ENCODE data around the gene HAUS7.

Gene HAUS7

GRCh38 chrX:153446636-153446936 lies 23.8 kb downstream of the HAUS7 start:
- no peak for DNase-seq (ENCODE audit: low spot score)
- Histone ChIP-seq H3K27ac (no peak overlapping the region), H3K4me3 (no peak overlapping the region)
- no peak for TF ChIP-seq CTCF (IDR thresholded peaks at IDR 0.05)

DNA sequence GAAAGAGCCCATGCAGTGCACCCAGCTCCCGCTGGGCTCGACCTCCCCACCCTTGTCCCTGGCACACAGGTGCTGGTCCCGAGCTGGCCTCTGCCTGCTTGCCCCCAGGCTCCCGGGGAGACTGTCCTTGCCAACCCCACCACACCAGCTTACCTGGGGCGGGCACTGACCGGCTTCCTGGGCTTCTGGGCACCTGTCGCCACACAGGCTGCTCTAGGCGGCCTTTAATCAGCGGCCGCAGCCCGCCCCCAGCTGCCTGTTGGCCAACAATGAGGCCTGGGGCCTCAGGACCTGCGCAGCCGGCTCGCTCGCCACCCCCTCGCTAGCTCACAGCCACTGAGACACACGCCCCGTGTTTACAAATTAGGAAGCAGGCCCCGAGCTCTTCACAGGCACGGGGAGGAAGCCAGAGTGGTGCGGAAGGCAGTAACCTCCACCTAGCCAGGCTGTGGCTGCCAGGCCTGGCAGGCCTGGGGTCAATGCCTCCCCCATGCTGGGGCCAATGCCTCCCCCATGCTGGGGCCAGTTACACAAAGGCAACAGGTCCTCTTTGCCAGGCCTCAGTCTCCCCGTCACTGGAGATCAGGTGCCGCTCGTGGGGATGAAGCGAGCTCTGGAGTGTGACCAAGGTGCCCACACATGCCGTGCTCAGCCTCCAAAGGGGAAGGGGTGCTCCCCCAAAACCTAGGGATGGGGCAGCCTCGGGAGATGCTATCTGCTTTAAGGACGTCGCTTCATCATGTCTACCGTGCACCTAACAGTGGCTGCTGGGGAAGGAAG lies 24.3 kb downstream of the HAUS7 start, which contains the start of gene TREX2:
TSS of gene TREX2 (minus strand) at position 201 of the 780 bp plus-strand sequence. CDS start 626 bp downstream, outside the sequence.
- H3K4me3 ChIP-seq = no peak within 1 kb of the TSS
- no peak for TF ChIP-seq CTCF (IDR thresholded peaks at IDR 0.05)
- H3K27ac ChIP-seq = no peak within 1 kb of the TSS
- DNase-seq (ENCODE audit: low spot score) = no peak

GRCh38 chrX:153445106-153445855 lies 25.1 kb downstream of the HAUS7 start:
- no peak overlapping the region for H3K4me3 ChIP-seq
- no peak overlapping the region for H3K27ac ChIP-seq
- no peak for TF ChIP-seq CTCF (IDR thresholded peaks at IDR 0.05)
- no peak for DNase-seq (ENCODE audit: low spot score)

DNA sequence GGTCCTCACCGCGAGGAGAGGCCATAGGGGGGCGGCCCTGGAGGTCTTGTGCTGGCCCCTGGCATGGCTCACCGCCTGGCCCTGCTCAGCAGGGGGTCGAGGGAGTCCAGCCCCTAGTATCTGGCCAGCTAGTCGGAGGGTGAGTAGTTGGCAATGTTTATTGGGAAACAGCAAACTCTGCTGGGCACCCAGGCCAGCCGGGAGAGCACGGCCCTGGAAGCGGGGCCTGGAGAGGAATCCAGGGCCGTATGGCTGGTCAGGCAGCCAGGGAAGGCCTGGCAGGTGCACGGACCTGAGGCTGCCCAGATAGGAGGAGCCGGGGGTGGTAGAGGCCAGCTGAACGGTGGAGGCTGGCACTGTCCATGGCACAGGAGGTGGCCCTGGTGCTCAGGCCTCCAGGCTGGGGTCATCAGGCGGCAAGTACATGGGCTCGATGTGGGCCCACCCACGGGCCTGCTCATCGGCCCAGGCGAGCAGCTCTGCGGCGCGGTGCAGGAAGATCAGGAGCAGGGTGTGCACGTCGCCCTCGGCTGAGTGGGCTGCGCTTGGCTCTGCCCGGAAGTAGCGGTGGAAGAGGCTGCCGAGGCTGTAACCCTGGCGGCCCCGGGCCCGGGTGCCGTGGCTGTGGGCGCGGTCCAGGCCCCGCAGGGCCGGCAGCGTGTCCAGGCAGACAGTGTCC lies 25.9 kb downstream of the HAUS7 start:
- H3K4me3 ChIP-seq = no peak overlapping the region
- H3K27ac ChIP-seq = no peak overlapping the region
- no peak for DNase-seq (ENCODE audit: low spot score)

DNA sequence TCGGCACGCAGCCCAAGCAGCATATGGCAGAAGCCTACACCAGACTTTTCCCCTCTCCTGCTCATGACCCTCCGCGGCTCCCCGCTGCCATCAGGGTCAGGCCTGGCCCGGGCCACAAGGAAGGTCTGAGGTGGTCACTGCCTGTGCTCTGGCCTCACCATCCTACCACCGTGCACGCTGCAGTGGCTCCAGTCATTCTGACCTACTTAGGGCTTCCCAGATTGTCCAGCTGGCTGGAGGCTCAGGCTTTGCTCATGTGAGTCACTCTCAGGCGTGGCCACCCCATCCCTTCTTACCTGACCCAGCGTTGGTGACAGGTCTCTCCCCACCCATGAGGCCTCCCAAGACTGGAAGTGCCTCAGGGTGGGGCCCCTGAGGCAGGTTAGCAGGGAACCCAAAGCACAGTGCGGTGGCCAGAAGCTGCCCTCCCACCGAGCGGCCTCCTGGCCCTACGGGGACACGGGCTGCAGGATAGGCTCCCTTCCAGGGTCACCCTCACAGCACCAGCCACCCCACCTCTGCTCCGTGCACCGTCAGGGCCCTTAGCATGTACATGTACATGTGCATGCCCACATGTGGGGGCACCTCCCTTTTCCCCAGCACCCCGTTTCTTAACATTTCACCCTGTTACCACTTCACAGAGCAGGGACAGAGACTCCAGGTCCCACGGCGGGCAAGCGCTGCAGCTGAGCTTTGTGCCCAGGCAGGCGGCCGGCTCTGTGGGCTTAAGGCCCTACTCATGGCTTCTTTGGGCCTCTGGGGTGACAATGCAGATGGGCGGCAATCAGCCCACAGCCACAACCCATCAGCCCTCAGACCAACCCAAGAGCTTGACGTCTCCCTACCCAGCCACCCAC lies 26.7 kb downstream of the HAUS7 start:
- DNase-seq (ENCODE audit: low spot score) = no peak
- TF ChIP-seq CTCF (IDR thresholded peaks at IDR 0.05) = no peak
- no peak overlapping the region for H3K27ac ChIP-seq
- H3K4me3 ChIP-seq = no peak overlapping the region

More for the DNA sequence above, 25.9 kb downstream of the HAUS7 start:
- TF ChIP-seq CTCF (IDR thresholded peaks at IDR 0.05) = no peak

GRCh38 chrX:153442463-153442862 lies 27.9 kb downstream of the HAUS7 start:
- Histone ChIP-seq H3K4me3 (no peak overlapping the region), H3K27ac (no peak overlapping the region)
- no peak for TF ChIP-seq CTCF (IDR thresholded peaks at IDR 0.05)
- DNase-seq (ENCODE audit: low spot score) = no peak

All from coronary artery (tissue), 2 donors.